Lung (tissue), 12 donors: ENCODE data around the gene BCR. TPM values are rescaled to one million over a fixed set of nuclear protein-coding genes. Genes with fewer than 3 reads are reported as not detected.

Experiments used
- ATAC-seq: fragments of 200-7000 bp; cut with Tn5 transposase; one replicate; pipeline ENCODE4 v1.9.1; 2020; ENCODE audit warnings: moderate number of reproducible peaks; ENCODE audit not compliant: insufficient read depth, low FRiP score
- DNase-seq, 3 donors: peaks; one replicate each; pipeline ENCODE4 v3.0.0-alpha.2; 2013 to 2017
- H3K27ac ChIP-seq, 2 donors: one replicate each; pipeline ENCODE4 v1.5.1; 2013; ENCODE audit warnings: mild to moderate bottlenecking in 2 of 2, moderate library complexity in 2 of 2, control low read depth in 1 of 2, inconsistent platforms in 1 of 2, low read depth in 1 of 2, low read length in 1 of 2
- H3K27me3 ChIP-seq, 3 donors: one replicate each; pipeline ENCODE4 v1.5.1; 2013; ENCODE audit warnings: low read length in 2 of 3; ENCODE audit not compliant: control insufficient read depth in 3 of 3, insufficient read depth in 3 of 3
- H3K36me3 ChIP-seq, 4 donors: one replicate each; pipeline ENCODE4 v1.5.1; 2013; ENCODE audit warnings: low read length in 4 of 4, mild to moderate bottlenecking in 1 of 4, moderate library complexity in 1 of 4; ENCODE audit not compliant: control insufficient read depth in 4 of 4, insufficient read depth in 4 of 4
- H3K4me1 ChIP-seq, 5 donors: one replicate each; pipeline ENCODE4 v1.5.1; 2013; ENCODE audit warnings: low read length in 5 of 5, mild to moderate bottlenecking in 2 of 5, moderate library complexity in 1 of 5; ENCODE audit not compliant: control insufficient read depth in 5 of 5, insufficient read depth in 5 of 5
- H3K4me3 ChIP-seq: one replicate; pipeline ENCODE4 v1.5.1; 2013; ENCODE audit warnings: mild to moderate bottlenecking, control low read depth, moderate library complexity
- H3K9ac ChIP-seq, 2 donors: one replicate each; pipeline ENCODE4 v1.5.1; 2013; ENCODE audit warnings: low read length in 2 of 2, control low read depth in 1 of 2; ENCODE audit not compliant: insufficient read depth in 1 of 2
- H3K9me3 ChIP-seq, 4 donors: one replicate each; pipeline ENCODE4 v1.5.1; 2013; ENCODE audit warnings: low read length in 3 of 4, mild to moderate bottlenecking in 1 of 4, moderate library complexity in 1 of 4; ENCODE audit not compliant: control insufficient read depth in 4 of 4, insufficient read depth in 3 of 4
- WGBS, 2 donors: extraction: QIAGEN DNeasy Blood & Tissue Kit; methylation state at CpG; one replicate each; pipeline ENCODE4 v1.1.7; 2013; 5-methylcytosine and 5-hydroxymethylcytosine counted together
- polyA plus RNA-seq, 2 donors: library from polyadenylated mRNA; stranded (reverse); fragments of 200-250 nt; gene quantifications; one replicate each; pipeline ENCODE4 v1.2.1, GENCODE V29; 2013
- total RNA-seq, 2 donors: library from RNA; depleted of rRNA in 1 of 2; stranded (reverse); fragments of >200 nt in 1 of 2; gene quantifications; one replicate each; pipeline ENCODE4 v1.2.1, GENCODE V29; 2014 to 2021
- TF ChIP-seq, protein P1 (sequence below): IDR thresholded peaks from 2 replicates; pipeline ENCODE4 v1.5.1; 2012; ENCODE audit warnings: mild to moderate bottlenecking; ENCODE audit errors: control extremely low read depth, extremely low read depth
- donor health status: control.
- donor health status: control.
- donor health status: Bipolar disorder and iron deficiency.
- donor health status: healthy.
- donor health status: DM: yes; HTN: yes; CAD: no.

The BCR gene
- total and polyA plus RNA-seq, 4 donors = 21.8 to 67.3 (median 31.8) TPM

DNA sequence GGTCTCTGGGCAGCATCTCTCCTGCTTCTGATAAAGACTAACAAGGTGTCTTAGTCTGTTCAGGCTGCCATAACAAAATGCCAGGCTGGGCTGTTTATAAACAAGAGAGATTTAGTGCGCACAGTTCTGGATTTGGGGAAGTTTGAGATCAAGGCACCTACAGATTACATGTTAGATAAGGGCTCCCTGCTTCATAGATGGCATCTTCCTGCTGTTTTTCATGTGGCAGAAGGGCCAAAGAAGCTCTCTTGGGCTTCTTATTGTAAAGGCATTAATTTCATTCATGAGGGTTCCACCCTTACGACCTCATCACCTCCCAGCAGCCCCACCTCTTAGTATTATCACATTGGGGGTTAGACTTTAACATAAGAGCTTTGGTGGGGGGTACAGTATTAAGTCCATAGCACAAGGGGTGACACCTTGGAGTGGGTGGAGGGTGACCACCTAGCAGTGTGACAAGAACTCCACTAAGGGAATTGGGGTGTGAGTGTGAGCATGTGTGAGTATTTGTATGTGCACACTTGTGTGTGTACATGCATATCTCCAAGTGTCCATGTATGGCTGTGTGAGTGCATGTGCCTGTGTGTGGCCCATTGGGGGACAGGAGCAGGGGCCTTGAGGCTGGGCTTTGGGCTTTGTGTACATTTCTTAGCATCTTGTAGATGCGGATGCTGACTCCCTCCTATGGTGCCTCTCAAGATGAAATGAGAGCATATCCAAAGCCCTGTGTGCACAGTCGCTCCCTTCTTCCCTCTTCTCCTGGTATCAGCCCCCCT lies 42.7 kb downstream of the BCR start:
- Histone ChIP-seq H3K9ac (no peak overlapping the region), H3K27me3 (no peaks in the 10 kb centered on the region), H3K9me3 (no peaks in the 10 kb centered on the region), H3K27ac (peak overlapping the region in 1 of 2 donors; percentile 52), H3K36me3 (no peaks in the 10 kb centered on the region), H3K4me1 (peaks cover 5 to 74% (median 49%) of the 10 kb centered on the region in 5 donors), H3K4me3 (no peak overlapping the region)
- WGBS, 2 donors = 60 to 75% methylated on average over 4 of the region's 4 CpGs
- ATAC-seq = no peak
- TF ChIP-seq, protein P1, sequence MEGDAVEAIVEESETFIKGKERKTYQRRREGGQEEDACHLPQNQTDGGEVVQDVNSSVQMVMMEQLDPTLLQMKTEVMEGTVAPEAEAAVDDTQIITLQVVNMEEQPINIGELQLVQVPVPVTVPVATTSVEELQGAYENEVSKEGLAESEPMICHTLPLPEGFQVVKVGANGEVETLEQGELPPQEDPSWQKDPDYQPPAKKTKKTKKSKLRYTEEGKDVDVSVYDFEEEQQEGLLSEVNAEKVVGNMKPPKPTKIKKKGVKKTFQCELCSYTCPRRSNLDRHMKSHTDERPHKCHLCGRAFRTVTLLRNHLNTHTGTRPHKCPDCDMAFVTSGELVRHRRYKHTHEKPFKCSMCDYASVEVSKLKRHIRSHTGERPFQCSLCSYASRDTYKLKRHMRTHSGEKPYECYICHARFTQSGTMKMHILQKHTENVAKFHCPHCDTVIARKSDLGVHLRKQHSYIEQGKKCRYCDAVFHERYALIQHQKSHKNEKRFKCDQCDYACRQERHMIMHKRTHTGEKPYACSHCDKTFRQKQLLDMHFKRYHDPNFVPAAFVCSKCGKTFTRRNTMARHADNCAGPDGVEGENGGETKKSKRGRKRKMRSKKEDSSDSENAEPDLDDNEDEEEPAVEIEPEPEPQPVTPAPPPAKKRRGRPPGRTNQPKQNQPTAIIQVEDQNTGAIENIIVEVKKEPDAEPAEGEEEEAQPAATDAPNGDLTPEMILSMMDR = no peak
- no peak for DNase-seq

DNA sequence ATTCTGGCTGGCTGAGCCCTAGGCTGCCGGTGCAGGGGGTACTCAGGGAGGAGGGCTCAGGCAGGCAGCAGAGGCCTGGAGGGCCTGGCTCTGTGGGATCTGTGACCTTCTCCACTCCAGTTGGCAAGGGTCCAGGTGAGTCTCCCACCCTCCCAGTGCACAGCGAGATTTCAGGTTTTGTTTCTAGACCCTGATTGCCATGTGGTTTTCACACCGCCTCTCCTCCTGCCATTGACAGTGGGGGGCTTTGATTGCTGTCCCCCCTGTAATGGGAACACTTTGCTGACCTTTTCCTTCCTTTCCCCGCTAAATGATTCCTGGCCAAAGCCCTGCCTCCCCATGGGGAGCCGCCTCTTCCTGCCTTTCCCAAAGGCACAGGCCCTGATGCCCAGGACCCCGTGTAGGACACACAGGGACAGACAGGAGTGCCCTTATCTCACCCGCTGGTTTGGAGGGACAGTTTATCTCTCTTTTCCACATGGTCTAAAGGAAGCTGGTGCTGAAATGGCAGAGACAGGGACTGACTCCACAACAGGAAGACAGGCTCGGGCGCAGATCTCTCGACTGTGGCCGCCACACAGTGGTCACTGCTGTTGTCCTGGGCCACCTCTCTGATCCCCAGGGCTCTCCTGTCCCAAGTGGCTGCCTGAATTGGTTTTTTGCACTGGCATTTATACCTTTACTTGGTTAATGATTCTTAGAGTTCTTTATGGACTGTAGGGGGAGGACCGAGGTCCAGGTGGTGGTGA lies 43.4 kb downstream of the BCR start:
- no peaks in the 10 kb centered on the region for H3K36me3 ChIP-seq
- peak overlapping the region; percentile 35 to 52 for H3K27ac ChIP-seq
- H3K27me3 ChIP-seq = no peaks in the 10 kb centered on the region
- H3K4me3 ChIP-seq = no peak overlapping the region
- 46 to 56% methylated on average over 12 of the region's 12 CpGs for WGBS, 2 donors
- TF ChIP-seq, protein P1 = no peak
- peaks cover 0 to 67% (median 49%) of the 10 kb centered on the region in 5 donors for H3K4me1 ChIP-seq
- H3K9ac ChIP-seq = no peak overlapping the region
- DNase-seq = peak in 2 of 3 donors; percentile 29 to 32
- H3K9me3 ChIP-seq = peaks cover 0 to 5% (median 0%) of the 10 kb centered on the region in 4 donors
- no peak for ATAC-seq

DNA sequence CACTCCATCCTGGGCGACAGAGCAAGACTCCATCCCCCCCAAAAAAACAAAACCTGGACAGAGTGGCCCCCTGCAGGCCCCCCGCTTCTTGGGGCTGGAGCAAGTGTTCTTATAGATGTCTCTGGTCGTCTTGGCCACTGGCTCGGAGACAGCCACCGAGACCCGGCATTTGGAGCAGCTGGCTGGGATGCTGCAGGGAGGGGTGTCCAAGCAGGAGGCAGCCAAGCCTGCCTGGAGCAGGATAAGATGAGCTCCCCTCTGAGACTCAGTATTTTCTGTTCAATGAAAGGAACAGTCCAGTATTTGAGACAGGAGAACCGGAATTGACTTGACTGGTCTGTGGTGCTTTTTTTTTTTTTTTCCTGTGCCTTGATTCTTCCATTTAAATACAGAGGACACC lies 44.5 kb downstream of the BCR start:
- WGBS, 2 donors = 92 to 93% methylated on average over 7 of the region's 7 CpGs
- H3K36me3 ChIP-seq = no peaks in the 10 kb centered on the region
- H3K4me1 ChIP-seq = peaks cover 0 to 56% (median 40%) of the 10 kb centered on the region in 5 donors
- H3K27me3 ChIP-seq = no peaks in the 10 kb centered on the region
- no peak for ATAC-seq
- H3K27ac ChIP-seq = peak overlapping the region in 1 of 2 donors; percentile 34
- TF ChIP-seq, protein P1 = no peak
- H3K4me3 ChIP-seq = no peak overlapping the region
- no peak overlapping the region for H3K9ac ChIP-seq
- H3K9me3 ChIP-seq = peaks cover 0 to 6% (median 0%) of the 10 kb centered on the region in 4 donors
- no peak for DNase-seq
